Heart left ventricle (tissue), 16 donors: Measurements from ENCODE around the gene FOXJ3. TPM values are rescaled to one million over a fixed set of nuclear protein-coding genes. Genes with fewer than 3 reads are reported as not detected.
A peak's percentile ranks its signal among the peaks of the same experiment; 100 is the strongest.

Experiments used
- ATAC-seq, 4 donors: fragments of 200-7000 bp; cut with Tn5 transposase; one replicate each; pipeline ENCODE4 v1.9.1; 2020 to 2022; ENCODE audit warnings: moderate library complexity in 4 of 4, mild to moderate bottlenecking in 3 of 4, moderate number of reproducible peaks in 1 of 4
- DNase-seq, 5 donors: peaks; one replicate each; pipeline ENCODE4 v3.0.0-alpha.2; 2020
- H3K27ac ChIP-seq, 12 donors: fragments of 200-600 bp; sonication (generic) in 4 of 12; one replicate each; pipeline versions ENCODE4 v1.5.0 to v1.8.0; 2016 to 2022; ENCODE audit warnings: mild to moderate bottlenecking in 2 of 12
- H3K27me3 ChIP-seq, 9 donors: fragments of 200-600 bp; sonication (generic) in 2 of 9; one replicate each; pipeline versions ENCODE4 v1.5.1 to v1.8.0; 2016 to 2022; ENCODE audit warnings: mild to moderate bottlenecking in 3 of 9
- H3K36me3 ChIP-seq, 9 donors: fragments of 200-600 bp; sonication (generic) in 2 of 9; one replicate each; pipeline versions ENCODE4 v1.5.0 to v1.8.0; 2018 to 2022; ENCODE audit warnings: mild to moderate bottlenecking in 2 of 9
- H3K4me1 ChIP-seq, 12 donors: fragments of 200-600 bp; sonication (generic) in 4 of 12; one replicate each; pipeline versions ENCODE4 v1.5.0 to v1.8.0; 2016 to 2022; ENCODE audit warnings: mild to moderate bottlenecking in 3 of 12
- H3K4me3 ChIP-seq, 12 donors: fragments of 200-600 bp; sonication (generic) in 4 of 12; one replicate each; pipeline versions ENCODE4 v1.5.0 to v1.8.0; 2017 to 2022; ENCODE audit warnings: mild to moderate bottlenecking in 9 of 12, moderate library complexity in 4 of 12
- H3K9me3 ChIP-seq, 12 donors: fragments of 200-600 bp; sonication (generic) in 4 of 12; one replicate each; pipeline versions ENCODE4 v1.5.0 to v1.8.0; 2016 to 2022; ENCODE audit warnings: mild to moderate bottlenecking in 1 of 12
- CTCF ChIP-seq, 12 donors: fragments of 200-600 bp; sonication (generic) in 4 of 12; IDR thresholded peaks; one replicate each; pipeline versions ENCODE4 v1.5.0 to v1.8.0; 2018 to 2022; ENCODE audit warnings: antibody characterized with exemption in 12 of 12, mild to moderate bottlenecking in 5 of 12
- POLR2A ChIP-seq, 2 donors: fragments of 450-650 bp; IDR thresholded peaks; one replicate each; pipeline ENCODE4 v1.6.1; 2017; ENCODE audit warnings: antibody characterized with exemption in 2 of 2, mild to moderate bottlenecking in 2 of 2, moderate library complexity in 2 of 2
- WGBS, 4 donors: extraction: QIAGEN DNeasy Blood & Tissue Kit in 2 of 4; methylation state at CpG; one replicate each; pipeline versions ENCODE4 v1.1.5 to v1.1.7; 2013 to 2018; 5-methylcytosine and 5-hydroxymethylcytosine counted together
- intact Hi-C, 10 donors: fragments of 100-400 bp; cut with DNase I; formaldehyde crosslinking; loops; one replicate each; pipeline versions ENCODE4 v1.11.1 to v1.14.2; 2022
- polyA plus RNA-seq, 2 donors: library from polyadenylated mRNA; stranded (reverse); fragments of 200-250 nt; gene quantifications; one replicate each; pipeline ENCODE4 v1.2.3, GENCODE V29; 2013
- total RNA-seq, 9 donors: library from RNA; depleted of rRNA in 2 of 9; stranded (reverse); fragments of >200 nt in 2 of 9; fragmentation: NEBNext Ultra II Directional in 3 of 9; extraction: Animal tissue kit (Norgen Biotek cat#: 25700) in 3 of 9; gene quantifications; one replicate each; pipeline versions ENCODE4 v1.1.0 to v1.2.4, GENCODE V29; 2016 to 2023
- donor health status: ischemic (EF 13 %, LVEDD 7.1; RV severe dilation, severe dysfunction).
- donor health status: healthy with polysubstance abuse.
- donor health status: DM: no; HTN: yes; CAD: no.
- donor health status: DM: no; HTN: no; CAD: no.
- donor health status: ischemic (EF 25% LVEDD 6.9; RV normal size, moderate dysfunction).
- donor health status: ischemic (EF 25% LVEDD 5.7; RV mildly dilated, moderate dysfunction).
- donor health status: healthy.
- donor health status: DM: yes; HTN: yes; CAD: no.
- donor health status: ischemic (EF 35%, LVEDD 5.7; RV mildly dilated, moderate dysfunction).
- donor health status: nonischemic (EF 11% LVEDD 7.7; RV severe dilation, severe dysfunction).
- donor health status: DM: yes; HTN: yes; CAD: no.
- donor health status: PGD.
- donor health status: ischemic (EF 29% LVEDD 5.4; RV normal size, mild dysfunction).
- donor health status: nonischemic (EF 23%, LVEDD 6.1; RV moderate dilation, normal function).

FOXJ3 gene
- total and polyA plus RNA-seq, 11 donors: 10.8 to 48.8 (median 36.4) TPM

- Histone ChIP-seq H3K27me3 (no peaks in the 10 kb centered on the region), H3K36me3 (no peaks in the 10 kb centered on the region), H3K9me3 (no peaks in the 10 kb centered on the region), H3K4me1 (peaks cover 3 to 62% (median 40%) of the 10 kb centered on the region in 12 donors), H3K27ac (peak overlapping the region in 11 of 12 donors; percentile 92 to 98 (median 96)), H3K4me3 (peak overlapping the region; percentile 72 to 99 (median 94))
- DNase-seq (no peak), ATAC-seq (no peak)
- whole genome bisulfite sequencing, 4 donors: 1 to 4% (median 2%) methylated on average over 6 of the region's 6 CpGs
- TF ChIP-seq CTCF (IDR thresholded peaks at IDR 0.05) (peak in 1 of 12 donors; percentile 27), POLR2A (IDR thresholded peaks at IDR 0.05) (no peak)
- intact Hi-C loops: loop anchor here in 7 of 10 donors (2.0 to 10.0 kb wide), 9 partner anchors 123 to 519 kb away; partner anchors contain the start of genes C1orf50 (in 1 of the 7), P3H1 (in 1 of the 7), PPCS (in 1 of the 7) and YBX1 (in 1 of the 7)
These were observed 1.3 kb downstream of the FOXJ3 start for GRCh38 chr1:42333662-42334239.

- DNase-seq (no peak), ATAC-seq (no peak)
- intact Hi-C loops: loop anchor here in 5 of 10 donors (5.0 to 10.0 kb wide), 6 partner anchors 156 to 518 kb away; partner anchors contain the start of genes C1orf50 (in 1 of the 5), P3H1 (in 1 of the 5) and YBX1 (in 1 of the 5)
- Histone ChIP-seq H3K4me1 (peaks cover 3 to 69% (median 42%) of the 10 kb centered on the region in 12 donors), H3K27ac (peak overlapping the region in 3 of 12 donors; percentile 92 to 97 (median 96)), H3K4me3 (peak overlapping the region in 1 of 12 donors; percentile 95), H3K9me3 (no peaks in the 10 kb centered on the region), H3K27me3 (no peaks in the 10 kb centered on the region), H3K36me3 (no peaks in the 10 kb centered on the region)
- no peak for TF ChIP-seq CTCF (IDR thresholded peaks at IDR 0.05)
- no peak for TF ChIP-seq POLR2A (IDR thresholded peaks at IDR 0.05)
- WGBS, 4 donors: 47 to 56% (median 47%) methylated on average over 6 of the region's 6 CpGs
These were observed 2.2 kb downstream of the FOXJ3 start for GRCh38 chr1:42332877-42333276.

GRCh38 chr1:42330215-42330614 lies 4.8 kb downstream of the FOXJ3 start:
- H3K27ac ChIP-seq: no peak overlapping the region
- DNase-seq (no peak), ATAC-seq (no peak)
- intact Hi-C loops: loop anchor here in 5 of 10 donors (5.0 to 10.0 kb wide), 6 partner anchors 153 to 515 kb away; partner anchors contain the start of genes C1orf50 (in 1 of the 5), P3H1 (in 1 of the 5) and YBX1 (in 1 of the 5)
- TF ChIP-seq CTCF (IDR thresholded peaks at IDR 0.05) (no peak), POLR2A (IDR thresholded peaks at IDR 0.05) (no peak)
- H3K4me1 ChIP-seq: peaks cover 3 to 80% (median 48%) of the 10 kb centered on the region in 12 donors
- H3K27me3 ChIP-seq: no peaks in the 10 kb centered on the region
- no peaks in the 10 kb centered on the region for H3K9me3 ChIP-seq
- no peak overlapping the region for H3K4me3 ChIP-seq
- WGBS, 4 donors: 91 to 97% (median 97%) methylated on average over 10 of the region's 10 CpGs
- no peaks in the 10 kb centered on the region for H3K36me3 ChIP-seq

GRCh38 chr1:42328916-42329496 lies 6.0 kb downstream of the FOXJ3 start:
- TF ChIP-seq CTCF (IDR thresholded peaks at IDR 0.05) (no peak), POLR2A (IDR thresholded peaks at IDR 0.05) (no peak)
- WGBS, 4 donors: 85 to 87% (median 86%) methylated on average over 4 of the region's 4 CpGs
- Histone ChIP-seq H3K9me3 (no peaks in the 10 kb centered on the region), H3K27me3 (no peaks in the 10 kb centered on the region), H3K4me1 (peaks cover 3 to 89% (median 55%) of the 10 kb centered on the region in 12 donors), H3K27ac (no peak overlapping the region), H3K36me3 (no peaks in the 10 kb centered on the region), H3K4me3 (no peak overlapping the region)
- DNase-seq: no peak
- intact Hi-C loops: no loop called here
- ATAC-seq: no peak
